Ishikawa (cell line): Measurements from ENCODE around the gene KEAP1.

Source experiments
- CEBPB ChIP-seq: IDR thresholded peaks from 2 replicates; pipeline ENCODE4 v1.6.1; 2012
- CREB1 ChIP-seq: IDR thresholded peaks from 2 replicates; pipeline ENCODE4 v1.6.1; 2012; ENCODE audit warnings: low read depth
- EGR1 ChIP-seq: IDR thresholded peaks from 2 replicates; pipeline ENCODE4 v1.6.1; 2012
- EP300 ChIP-seq: IDR thresholded peaks from 2 replicates; pipeline ENCODE4 v1.6.1; 2012; ENCODE audit warnings: borderline replicate concordance
- FOXM1 ChIP-seq: IDR thresholded peaks from 2 replicates; pipeline ENCODE4 v1.6.1; 2012; ENCODE audit warnings: low read depth, borderline replicate concordance
- NFIC ChIP-seq: IDR thresholded peaks from 2 replicates; pipeline ENCODE4 v1.6.1; 2012
- RAD21 ChIP-seq: IDR thresholded peaks from 2 replicates; pipeline ENCODE4 v1.6.1; 2012; ENCODE audit warnings: low read depth
- TAF1 ChIP-seq: IDR thresholded peaks from 2 replicates; pipeline ENCODE4 v1.6.1; 2012; ENCODE audit warnings: low read depth, mild to moderate bottlenecking
- TCF12 ChIP-seq: IDR thresholded peaks from 2 replicates; pipeline ENCODE4 v1.6.1; 2012; ENCODE audit warnings: low read depth
- TEAD4 ChIP-seq: IDR thresholded peaks from 2 replicates; pipeline ENCODE4 v1.6.1; 2012
- YY1 ChIP-seq: IDR thresholded peaks from 2 replicates; pipeline ENCODE4 v1.6.1; 2012; ENCODE audit warnings: low read depth
- ZBTB7A ChIP-seq: IDR thresholded peaks from 2 replicates; pipeline ENCODE4 v1.6.1; 2012; ENCODE audit warnings: low read depth
- TF ChIP-seq, protein P1 (sequence below): IDR thresholded peaks from 2 replicates; pipeline ENCODE4 v1.6.1; 2012
- TF ChIP-seq, protein P2 (sequence below): IDR thresholded peaks from 2 replicates; pipeline ENCODE4 v1.6.1; 2012
- TF ChIP-seq, protein P3 (sequence below): IDR thresholded peaks from 2 replicates; pipeline ENCODE4 v1.6.1; 2012; ENCODE audit warnings: low read depth, mild to moderate bottlenecking

Gene KEAP1

DNA sequence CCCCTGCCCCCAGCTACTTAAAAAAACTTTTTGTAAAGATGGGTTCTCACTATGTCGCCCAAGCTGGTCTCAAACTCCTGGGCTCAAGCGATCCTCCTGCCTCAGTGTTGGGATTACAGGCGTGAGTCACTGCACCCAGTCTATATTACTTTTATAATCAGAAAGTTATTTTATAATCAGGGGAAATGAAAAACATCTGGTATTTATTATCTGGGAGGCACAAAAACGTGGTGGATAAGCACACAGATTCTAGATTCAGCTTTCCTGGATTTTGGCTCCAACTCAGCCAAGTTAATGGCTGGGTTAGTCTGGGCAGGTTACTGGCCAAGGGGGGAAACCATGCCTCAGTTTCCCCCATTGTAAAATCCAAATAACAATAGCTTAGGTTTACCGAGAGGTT is 24.7 kb downstream of the KEAP1 start:
- no peak for TF ChIP-seq TCF12
- TF ChIP-seq, protein P1, sequence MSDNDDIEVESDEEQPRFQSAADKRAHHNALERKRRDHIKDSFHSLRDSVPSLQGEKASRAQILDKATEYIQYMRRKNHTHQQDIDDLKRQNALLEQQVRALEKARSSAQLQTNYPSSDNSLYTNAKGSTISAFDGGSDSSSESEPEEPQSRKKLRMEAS = no peak
- no peak for TF ChIP-seq TAF1
- TF ChIP-seq, protein P2, sequence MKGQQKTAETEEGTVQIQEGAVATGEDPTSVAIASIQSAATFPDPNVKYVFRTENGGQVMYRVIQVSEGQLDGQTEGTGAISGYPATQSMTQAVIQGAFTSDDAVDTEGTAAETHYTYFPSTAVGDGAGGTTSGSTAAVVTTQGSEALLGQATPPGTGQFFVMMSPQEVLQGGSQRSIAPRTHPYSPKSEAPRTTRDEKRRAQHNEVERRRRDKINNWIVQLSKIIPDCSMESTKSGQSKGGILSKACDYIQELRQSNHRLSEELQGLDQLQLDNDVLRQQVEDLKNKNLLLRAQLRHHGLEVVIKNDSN = no peak
- TF ChIP-seq EP300 = no peak
- no peak for TF ChIP-seq NFIC
- TF ChIP-seq CREB1 = no peak
- no peak for TF ChIP-seq YY1
- TF ChIP-seq TEAD4 = no peak
- no peak for TF ChIP-seq RAD21
- no peak for TF ChIP-seq FOXM1
- no peak for TF ChIP-seq ZBTB7A
- TF ChIP-seq, protein P3, sequence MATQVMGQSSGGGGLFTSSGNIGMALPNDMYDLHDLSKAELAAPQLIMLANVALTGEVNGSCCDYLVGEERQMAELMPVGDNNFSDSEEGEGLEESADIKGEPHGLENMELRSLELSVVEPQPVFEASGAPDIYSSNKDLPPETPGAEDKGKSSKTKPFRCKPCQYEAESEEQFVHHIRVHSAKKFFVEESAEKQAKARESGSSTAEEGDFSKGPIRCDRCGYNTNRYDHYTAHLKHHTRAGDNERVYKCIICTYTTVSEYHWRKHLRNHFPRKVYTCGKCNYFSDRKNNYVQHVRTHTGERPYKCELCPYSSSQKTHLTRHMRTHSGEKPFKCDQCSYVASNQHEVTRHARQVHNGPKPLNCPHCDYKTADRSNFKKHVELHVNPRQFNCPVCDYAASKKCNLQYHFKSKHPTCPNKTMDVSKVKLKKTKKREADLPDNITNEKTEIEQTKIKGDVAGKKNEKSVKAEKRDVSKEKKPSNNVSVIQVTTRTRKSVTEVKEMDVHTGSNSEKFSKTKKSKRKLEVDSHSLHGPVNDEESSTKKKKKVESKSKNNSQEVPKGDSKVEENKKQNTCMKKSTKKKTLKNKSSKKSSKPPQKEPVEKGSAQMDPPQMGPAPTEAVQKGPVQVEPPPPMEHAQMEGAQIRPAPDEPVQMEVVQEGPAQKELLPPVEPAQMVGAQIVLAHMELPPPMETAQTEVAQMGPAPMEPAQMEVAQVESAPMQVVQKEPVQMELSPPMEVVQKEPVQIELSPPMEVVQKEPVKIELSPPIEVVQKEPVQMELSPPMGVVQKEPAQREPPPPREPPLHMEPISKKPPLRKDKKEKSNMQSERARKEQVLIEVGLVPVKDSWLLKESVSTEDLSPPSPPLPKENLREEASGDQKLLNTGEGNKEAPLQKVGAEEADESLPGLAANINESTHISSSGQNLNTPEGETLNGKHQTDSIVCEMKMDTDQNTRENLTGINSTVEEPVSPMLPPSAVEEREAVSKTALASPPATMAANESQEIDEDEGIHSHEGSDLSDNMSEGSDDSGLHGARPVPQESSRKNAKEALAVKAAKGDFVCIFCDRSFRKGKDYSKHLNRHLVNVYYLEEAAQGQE = no peak
- TF ChIP-seq EGR1 = no peak
- TF ChIP-seq CEBPB = no peak

DNA sequence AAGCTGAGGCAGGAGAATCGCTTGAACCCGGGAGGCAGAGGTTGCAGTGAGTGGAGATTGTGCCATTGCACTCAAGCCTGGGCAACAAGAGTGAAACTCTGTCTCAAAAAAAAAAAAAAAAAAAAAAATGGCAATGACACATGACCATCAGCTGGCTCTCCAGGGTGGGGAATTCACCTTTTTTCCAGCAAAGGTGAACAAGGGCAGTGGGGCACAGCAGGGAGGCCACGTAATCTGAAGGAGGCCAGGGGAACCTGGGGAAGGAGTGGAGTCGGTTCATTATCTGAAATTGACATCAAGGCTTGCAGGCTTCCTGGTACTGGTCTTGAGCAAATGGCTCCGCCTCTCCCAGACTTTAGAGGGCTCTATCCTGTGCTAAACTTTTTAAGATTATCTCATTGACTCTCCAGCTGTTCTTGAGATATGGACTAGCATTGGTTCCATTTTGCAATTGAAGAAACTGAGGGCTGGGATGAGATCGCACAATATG is 28.1 kb downstream of the KEAP1 start:
- TF ChIP-seq CREB1 (no peak), TAF1 (no peak)

DNA sequence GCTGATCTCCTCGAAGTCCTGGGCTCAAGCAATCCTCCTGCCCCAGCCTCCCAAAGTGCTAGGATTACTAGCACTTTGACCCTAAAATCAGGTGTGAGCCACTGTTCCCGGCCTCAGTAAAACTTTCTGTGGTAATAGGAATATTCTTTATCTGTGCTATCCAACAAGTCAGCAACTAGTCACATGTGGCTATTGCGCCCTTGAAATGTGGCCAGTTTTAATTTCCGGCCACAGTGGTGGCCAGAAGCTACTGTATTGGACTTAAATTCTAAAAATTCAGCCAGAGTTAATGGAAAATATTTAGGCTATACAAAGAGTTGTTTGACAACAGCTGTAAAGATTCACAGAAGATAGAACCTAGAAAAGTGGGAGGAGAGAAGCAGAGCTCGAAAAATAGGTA is 30.0 kb downstream of the KEAP1 start:
- TF ChIP-seq, protein P3 = no peak
- TF ChIP-seq FOXM1 = no peak
- TF ChIP-seq, protein P2 = no peak
- TF ChIP-seq EP300 = no peak
- TF ChIP-seq CREB1 = no peak
- TF ChIP-seq EGR1 = no peak
- TF ChIP-seq TEAD4 = no peak
- no peak for TF ChIP-seq YY1
- no peak for TF ChIP-seq ZBTB7A
- no peak for TF ChIP-seq TAF1
- TF ChIP-seq, protein P1 = no peak
- TF ChIP-seq NFIC = no peak
- TF ChIP-seq RAD21 = no peak
- TF ChIP-seq CEBPB = no peak
- no peak for TF ChIP-seq TCF12

DNA sequence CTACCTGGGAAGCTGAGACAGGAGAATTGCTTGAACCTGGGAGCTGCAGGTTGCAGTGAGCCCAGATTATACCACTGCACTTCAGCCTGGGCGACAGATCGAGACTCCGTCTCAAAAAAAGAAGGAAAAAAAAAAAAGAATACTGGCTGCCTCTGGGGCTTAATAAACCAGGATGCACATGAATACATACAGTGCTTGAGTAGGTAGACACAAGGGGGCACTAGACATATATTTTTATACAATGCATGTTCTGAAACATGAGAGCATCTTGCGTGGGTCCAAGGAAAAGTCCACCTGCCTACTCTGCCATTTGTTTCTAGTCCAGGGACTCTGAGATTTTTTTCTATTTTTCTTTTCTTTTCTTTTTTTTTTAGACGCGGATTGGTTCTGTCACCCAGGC is 31.2 kb downstream of the KEAP1 start:
- TF ChIP-seq EGR1 (no peak), CREB1 (no peak), TEAD4 (no peak), EP300 (no peak), RAD21 (peak; percentile 55), TAF1 (no peak)
- TF ChIP-seq, protein P3 = no peak

DNA sequence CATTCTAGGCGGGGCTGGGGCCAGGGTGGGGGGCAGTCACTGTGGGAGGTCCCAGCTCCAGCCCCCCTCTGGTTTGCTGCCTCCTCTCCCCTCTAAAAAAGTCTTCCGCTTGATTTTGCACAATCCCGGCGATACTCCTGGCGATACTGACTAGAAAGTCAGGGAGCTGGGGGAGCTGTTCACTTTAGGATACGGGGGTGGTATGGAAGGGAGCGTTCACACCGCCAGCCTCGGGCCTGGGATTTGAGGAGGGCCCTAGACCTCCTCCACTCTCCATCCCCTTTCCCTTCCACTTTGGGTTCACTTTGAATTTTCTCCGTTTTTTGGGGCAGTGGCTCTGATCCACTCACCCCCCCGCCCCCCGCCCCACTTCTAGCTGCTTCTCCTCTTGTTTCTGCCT is 35.0 kb downstream of the KEAP1 start:
- TF ChIP-seq, protein P3 = no peak
- TF ChIP-seq EP300 (no peak), CEBPB (no peak), YY1 (no peak), ZBTB7A (no peak), TCF12 (no peak), NFIC (no peak), FOXM1 (no peak), TEAD4 (no peak), CREB1 (no peak), EGR1 (no peak), RAD21 (no peak), TAF1 (no peak)
- TF ChIP-seq, protein P2 = no peak
- TF ChIP-seq, protein P1 = no peak
